ENCODE data around the gene GTPBP1.

Gene GTPBP1

DNA sequence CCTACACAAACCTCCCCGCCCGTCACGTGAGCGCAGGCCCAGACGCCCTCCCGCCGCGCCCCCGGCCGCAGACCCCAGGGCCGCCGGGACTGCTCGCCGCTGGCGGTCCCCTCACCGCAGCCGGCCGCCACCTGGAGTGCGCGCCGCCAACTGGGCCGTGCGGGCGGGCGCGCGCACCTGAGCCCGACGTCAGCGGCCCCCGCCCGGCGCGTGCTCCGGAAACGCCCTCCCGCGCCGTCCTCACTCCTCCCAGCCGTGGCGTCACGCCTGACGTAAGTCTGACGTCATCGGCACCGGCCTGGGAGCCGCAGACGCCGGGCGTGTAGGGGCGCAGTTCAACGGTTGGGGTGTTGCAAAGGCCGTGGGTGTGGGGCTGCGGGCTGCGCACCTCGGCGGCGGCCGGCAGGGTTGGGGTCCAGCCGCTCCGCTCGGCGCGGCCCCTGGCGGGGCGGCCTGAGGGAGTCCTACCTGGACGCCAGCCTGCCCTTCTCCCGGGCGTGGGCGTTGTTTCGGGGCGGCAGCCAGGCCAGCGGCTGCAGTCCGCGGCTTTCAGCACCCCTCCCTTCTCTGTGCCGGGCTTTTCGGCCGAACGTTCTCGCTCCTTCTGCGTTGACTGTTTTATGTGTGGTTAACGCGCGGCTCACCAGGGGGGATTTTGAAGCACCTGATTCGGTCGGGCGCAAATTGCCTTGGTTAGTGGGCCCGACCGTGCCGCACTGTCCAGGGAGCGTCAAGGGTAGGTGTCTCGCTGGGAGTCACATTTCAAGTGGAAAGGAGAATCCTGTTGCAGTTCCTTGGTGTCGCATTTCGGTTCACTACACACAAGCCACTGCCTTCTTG lies 4.7 kb upstream of the GTPBP1 start, which contains the start of gene JOSD1:
TSS of gene JOSD1 (minus strand) at position 155 of the 840 bp plus-strand sequence. CDS start 956 bp downstream, outside the sequence.
- DNase-seq (ENCODE audit: low read depth, low spot score), result peak; percentile 61

DNA sequence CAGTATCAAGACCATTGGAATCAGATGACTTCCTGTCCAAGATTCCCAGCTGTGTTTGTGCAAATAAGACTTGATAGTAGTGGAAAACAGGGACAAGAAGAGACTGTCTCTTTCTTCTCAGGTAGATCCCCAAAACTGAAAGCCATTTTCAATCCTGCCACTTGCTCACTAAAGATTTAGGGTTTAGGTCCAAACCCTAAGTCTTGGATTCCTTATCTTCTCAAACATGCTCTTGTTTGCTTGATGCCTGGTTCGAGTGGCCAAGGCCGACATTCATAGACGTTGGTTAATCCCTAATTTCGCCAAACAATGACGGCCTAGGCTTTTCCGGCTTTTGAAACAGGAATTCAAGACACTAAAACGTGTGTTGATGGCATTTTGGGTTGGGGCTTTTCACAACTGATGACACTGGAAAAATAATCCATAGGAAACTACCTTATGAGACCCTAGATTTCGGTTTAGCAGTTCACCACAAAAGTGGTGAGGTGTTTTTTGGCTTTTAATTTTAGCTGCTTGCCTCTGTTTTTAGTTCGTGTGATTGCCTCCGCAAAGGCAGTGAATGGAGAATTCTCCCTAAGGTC lies 1.0 kb upstream of the GTPBP1 start:
- no peak for DNase-seq (ENCODE audit: low read depth, low spot score)

DNA sequence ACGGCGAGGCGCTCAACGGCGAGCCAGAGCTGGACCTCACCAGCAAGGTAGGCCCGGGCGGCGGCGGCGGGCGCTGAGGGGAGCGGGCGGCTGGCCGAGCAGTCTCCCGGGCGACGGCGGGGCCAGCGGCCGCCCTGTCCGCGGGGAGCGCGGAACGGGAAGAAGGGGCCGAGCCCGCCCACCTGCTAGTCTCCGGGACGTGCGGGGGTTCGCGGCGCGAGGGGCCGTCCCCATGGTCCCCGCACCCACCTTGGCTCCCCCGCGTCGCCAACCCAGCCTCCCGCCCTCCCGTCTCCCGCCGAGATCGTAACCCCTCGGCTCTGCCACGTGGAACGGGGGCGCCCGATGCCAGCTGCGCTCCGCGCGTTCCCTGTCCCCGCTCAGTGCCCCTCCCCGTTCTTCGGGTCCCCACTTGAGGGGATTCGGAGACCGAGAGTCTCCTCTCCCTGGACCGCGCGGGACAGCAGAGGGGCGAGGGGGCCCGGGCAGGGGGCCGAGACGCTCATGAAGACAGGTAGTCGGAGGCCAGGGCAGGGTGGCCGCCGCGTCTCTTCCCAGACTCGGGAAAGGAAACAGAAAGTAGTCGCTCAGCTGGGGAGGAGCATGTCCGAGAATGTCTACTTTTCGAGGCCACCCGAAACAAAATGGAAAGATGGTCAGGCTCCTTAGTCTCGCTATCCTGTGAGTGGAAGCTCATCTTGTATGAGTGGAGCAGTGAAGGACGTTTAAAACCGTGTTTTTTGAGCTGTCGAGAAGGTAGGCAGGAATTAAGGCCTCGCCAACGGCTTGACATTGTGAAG lies 557 bp downstream of the GTPBP1 start:
- DNase-seq (ENCODE audit: low read depth, low spot score), result no peak

DNA sequence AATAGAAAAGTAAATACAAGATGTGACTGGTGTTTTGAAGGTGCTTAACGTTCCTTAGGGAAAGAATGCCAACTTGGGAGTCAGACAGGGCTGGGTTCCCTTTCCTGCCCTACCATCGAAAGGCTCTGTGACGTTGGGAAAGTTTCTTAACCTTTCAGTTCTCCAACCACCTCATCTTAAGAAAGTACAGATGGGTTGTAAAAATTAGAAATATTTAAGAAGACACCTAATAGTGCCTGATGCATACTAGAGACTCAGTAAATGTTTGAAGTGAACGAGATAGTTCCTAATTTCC lies 1.1 kb downstream of the GTPBP1 start:
- DNase-seq (ENCODE audit: low read depth, low spot score), result no peak

DNA sequence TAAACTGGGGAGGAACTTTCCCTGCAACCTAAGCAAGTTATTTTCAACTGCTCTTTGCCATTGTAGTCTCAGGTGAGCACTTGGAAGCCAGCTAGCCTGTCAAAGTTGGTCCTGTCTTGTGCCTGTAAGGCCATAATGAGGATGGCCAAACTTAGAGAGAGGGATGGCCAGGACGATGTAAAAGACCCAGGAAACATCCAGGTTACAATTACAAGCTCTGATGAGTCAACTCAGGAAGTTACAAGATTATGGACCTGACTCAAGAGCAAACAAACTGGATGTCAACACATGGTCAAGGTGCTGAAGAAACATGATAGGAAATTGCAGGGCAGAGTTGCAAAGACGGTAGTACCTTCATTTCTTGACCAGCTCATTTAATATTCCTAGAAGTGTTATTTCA lies 1.6 kb downstream of the GTPBP1 start:
- no peak for DNase-seq (ENCODE audit: low read depth, low spot score)

DNA sequence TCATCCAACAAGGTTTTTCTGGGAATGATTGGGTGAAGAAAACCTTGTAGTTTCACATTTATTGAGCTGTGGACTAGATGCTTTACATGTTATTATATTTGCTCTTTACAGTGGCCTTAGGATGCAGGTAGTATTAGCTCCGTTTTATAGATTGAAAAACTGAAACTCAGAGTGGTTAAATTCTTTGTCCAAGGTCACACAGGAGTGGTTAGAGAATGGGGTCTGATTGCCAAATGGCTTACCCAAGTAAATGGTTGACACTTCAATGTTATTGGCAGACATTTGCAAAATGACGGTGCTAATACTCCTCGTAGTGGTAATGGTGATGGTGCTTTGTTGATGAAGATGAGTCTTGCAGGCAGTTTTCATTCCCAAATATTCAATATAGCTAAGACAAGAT lies 2.2 kb downstream of the GTPBP1 start:
- DNase-seq (ENCODE audit: low read depth, low spot score), result no peak

DNA sequence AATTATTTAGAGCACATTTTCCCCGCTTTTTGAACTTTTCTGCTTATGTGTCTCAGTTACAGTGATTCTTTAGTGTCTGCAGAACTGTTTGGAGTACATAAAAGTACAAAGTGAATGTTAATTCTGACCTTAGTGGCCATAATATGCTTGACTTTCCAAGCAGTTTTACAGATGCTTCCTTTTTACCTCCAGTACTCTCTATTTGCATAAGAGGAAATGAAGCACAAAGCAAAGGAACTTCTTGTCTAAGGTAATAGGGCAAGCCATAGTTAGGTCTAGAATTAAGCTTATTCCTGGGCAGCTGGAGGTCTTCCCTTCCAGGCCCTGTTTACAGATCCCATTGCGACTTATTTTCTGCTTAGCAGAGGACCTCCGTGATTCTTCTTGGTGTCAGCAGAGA lies 3.6 kb downstream of the GTPBP1 start:
- no peak for DNase-seq (ENCODE audit: low read depth, low spot score)

DNA sequence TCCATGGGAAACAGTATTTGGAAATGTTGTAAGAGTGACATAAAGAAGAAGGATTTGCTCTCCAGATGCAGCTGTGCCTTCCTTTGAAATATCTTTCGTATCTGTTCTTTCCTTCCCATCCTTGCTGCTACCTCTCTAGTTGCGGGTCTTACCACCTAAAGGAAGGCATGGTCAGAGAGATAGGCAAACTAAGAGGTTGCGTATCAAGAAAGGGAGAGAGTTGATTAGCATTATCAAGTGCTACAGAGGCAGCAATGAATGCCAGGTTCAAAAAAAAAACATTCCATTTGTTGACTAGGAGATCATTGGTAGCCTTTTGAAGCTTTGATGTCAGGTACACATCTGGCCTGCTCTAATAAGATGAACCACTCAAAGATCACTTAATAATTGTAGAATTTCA lies 4.6 kb downstream of the GTPBP1 start:
- DNase-seq (ENCODE audit: low read depth, low spot score), result no peak

DNA sequence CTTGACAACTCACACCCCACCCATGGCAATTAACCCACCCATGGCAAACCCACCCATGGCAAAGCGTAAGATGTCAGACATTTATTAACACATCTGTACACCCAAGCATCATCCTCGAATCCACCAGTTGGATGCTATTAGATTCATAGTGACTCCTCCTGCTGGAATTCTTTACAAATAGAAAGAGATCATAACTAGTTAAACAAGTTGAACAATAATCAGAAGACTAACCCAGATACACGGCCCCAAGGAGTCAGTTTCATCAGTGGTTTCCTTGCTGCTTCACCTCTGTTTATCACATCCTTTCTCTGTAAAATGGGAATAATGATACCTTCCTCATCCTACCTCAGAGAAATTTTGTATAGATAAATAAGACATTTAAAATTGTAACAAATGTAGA lies 5.1 kb downstream of the GTPBP1 start:
- no peak for DNase-seq (ENCODE audit: low read depth, low spot score)

DNA sequence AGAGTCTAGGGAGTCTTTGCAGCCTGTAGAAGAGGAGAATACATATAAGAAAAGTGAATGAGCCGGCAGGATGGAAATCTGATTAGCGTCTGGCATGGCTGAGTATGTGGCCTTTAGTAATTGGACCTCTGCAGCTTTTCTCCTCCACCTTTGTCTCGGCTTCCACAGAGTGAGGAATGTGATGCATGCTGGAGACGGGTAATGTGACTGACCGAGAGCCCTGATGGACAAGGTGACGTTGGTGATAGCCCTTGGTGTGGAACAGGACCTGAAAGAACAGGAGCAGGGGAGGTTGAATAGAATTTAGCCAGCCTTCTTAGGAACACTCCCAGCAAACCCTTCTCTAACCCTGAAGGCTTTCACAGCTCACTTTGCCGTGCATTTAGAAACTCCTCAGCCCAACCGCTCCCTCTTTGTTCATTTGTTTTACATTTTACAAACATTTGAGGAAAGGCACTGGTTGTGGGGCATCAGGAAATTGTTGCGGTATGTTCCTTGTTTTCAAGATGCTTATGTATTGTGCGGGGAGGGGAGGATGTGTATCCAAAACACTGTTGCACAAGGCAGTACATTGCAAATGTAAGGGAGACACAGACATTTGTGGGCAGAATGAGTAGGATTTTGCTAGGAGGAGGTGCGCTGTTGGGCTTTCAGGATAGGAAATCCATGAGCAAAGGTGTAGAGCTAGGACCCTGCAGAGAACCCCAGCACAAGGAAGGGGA lies 6.9 kb downstream of the GTPBP1 start:
- DNase-seq (ENCODE audit: low read depth, low spot score), result no peak

DNA sequence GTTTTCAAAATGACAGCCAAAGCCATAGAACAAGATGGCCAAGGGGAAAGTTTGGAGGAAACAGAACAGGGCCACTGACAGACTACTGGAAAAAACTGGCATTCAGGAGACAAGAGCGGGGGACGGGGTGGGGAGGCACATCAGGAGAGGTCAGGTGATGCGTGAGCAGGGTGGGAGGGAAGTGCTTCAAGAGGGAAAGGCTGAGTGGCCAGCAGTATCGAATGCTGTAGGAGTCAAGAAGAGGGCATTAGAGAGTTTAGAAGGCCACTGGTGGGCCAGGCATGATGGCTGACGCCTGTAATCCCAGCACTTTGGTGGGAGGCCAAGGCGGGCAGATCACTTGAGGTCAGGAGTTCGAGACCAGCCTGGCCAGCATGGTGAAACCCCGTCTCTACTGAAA lies 8.2 kb downstream of the GTPBP1 start:
- DNase-seq (ENCODE audit: low read depth, low spot score), result no peak

DNA sequence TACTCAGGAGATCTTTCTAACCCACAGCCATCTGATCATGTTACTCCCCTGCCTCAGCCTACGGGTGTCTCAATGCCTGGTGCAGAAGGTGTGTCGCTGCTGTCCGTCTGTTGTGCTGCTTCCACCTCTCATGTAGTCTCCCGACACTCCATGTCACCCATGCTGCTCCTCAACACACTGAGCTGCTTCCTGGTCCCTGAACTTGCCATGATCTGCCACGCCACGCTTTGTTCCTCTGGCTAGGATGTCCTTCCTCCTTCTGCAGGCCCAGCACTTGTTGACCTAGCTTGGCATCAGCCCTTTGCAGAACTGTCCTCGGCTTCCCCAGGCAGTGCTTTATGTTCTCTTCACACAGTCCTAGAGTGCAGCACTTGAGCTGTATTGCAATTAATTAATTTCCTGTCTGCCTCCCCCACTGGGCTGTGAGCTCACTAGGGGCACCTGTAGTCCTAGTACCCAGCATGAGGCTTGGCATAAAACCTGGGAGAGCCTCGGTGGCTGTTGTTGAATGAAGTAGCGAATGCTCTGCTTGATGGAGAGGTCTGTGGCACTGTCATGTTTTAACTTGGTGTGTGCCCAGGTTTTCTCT lies 9.5 kb downstream of the GTPBP1 start:
- no peak for DNase-seq (ENCODE audit: low read depth, low spot score)

DNA sequence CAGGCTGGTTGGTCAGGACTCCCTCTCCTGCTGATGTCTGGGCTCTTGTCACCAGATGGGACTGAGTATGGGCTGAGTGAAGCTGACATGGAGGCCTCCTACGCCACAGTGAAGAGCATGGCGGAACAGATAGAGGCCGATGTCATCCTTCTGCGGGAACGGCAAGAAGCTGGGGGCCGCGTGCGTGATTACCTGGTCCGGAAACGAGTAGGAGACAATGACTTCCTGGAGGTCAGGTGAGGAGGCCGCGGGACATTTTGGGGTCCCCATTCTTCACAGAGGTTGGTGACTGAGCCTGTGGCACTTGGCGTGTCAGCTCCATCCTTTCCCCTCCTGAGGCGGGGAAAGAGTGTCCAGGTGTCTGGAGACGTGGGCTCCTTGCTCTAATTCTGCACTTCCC lies 10.1 kb downstream of the GTPBP1 start:
- no peak for DNase-seq (ENCODE audit: low read depth, low spot score)

DNA sequence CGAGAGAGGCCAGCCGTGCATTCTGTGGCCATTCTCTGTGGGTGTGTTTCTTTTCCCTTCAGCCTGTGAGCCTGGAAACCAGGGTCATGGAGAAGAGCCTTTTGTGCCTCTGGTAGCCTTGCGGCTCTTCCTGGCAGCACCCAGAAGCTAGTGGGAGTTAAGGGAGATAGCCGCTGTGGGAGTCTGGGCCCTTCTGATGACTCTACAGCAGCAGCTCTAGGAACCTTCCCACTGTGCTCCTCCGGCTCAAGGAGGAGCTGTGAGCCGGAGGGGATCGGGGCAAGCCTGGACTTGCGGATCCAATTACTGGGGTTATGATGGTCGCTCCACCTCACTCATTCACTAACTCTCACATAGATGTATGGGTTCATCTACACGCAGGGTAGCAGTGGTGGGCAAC lies 10.5 kb downstream of the GTPBP1 start:
- DNase-seq (ENCODE audit: low read depth, low spot score), result no peak

DNA sequence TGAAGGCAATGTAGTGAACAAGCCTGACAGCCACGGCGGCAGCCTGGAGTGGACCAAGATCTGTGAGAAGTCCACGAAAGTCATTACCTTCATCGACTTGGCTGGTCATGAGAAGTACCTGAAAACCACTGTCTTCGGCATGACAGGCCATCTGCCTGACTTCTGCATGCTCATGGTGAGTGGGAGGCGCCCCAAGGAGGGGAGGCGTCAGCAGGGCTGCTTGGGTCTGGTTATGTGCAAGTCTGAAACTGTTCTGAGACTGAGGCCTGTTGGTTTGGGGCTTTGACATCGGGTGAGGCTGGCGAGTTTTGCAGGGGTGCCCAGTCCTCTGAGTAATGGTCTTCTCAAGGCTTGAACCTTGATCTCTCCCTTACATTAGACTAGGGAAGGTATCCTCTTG lies 11.1 kb downstream of the GTPBP1 start:
- DNase-seq (ENCODE audit: low read depth, low spot score), result no peak

DNA sequence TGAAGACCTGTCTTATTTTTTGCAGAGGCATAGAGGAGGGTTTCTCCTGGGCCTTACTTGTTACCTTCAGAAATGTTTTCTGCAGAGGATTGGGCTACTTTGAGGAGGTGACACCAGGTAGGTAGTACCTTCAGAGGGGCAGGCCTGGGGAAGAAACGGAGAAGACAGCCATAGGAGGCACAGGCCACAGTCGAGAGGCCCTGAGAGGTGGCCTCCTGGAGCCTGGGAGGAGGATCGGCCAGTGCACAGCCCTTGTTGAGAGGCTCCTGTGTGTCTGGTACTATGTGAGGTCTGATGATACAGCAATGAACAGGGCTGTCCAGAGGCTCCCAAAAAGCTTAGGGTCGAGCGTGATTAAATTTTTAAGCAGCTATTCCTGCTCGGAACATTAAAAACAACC lies 11.5 kb downstream of the GTPBP1 start:
- DNase-seq (ENCODE audit: low read depth, low spot score), result no peak

DNA sequence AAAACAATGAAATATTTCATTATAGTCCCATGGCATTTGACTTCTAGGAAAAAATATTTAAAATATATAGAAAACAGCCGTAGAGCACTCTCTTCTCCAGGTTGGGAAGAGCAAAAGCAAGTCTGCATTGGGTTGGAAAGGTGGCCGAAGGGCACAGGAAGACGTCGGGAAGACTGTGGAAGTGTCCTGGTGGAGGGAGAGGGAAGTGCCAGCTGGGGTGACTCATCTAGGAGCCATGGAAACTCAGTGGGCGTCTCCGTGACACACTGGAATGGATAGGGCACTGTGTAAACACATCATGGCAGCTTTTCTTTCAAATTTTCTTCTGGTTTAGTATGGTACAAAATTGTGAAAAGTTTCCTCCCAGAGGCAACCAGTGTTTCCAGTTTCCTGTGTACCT lies 12.7 kb downstream of the GTPBP1 start:
- no peak for DNase-seq (ENCODE audit: low read depth, low spot score)

DNA sequence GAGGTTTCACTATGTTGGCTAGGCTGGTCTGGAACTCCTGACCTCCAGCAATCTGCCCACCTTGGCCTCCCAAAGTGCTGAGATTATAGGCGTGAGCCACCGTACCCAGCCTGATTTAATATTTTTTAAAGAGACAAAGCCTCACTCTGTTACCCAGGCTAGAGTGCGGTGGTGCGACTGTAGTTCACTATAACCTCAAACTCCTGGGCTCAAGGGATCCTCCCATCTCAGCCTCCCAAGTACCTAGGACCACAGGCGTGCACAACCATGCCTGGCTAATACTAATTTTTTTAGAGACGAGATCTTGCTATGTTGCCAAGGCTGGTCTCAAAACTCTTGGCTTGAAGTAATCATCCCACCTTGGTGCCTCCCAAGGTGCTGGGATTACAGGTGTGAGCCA lies 13.5 kb downstream of the GTPBP1 start:
- DNase-seq (ENCODE audit: low read depth, low spot score), result no peak

DNA sequence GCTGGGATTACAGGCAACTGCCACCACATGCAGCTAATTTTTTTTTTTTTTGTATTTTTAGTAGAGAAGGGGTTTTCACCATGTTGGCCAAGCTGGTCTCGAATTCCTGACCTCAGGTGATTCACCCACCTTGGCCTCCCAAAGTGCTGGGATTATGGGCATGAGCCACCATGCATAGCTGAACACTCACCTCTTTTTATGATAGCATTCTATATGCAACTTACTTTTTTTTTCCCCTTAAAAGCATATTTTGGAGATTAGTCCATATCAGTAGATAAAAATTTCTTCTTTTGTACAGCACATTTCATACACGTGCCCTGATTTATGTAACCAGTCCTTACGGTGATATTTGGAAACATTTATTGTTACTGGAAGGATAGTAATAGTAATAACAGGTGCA lies 14.6 kb downstream of the GTPBP1 start:
- DNase-seq (ENCODE audit: low read depth, low spot score), result no peak

DNA sequence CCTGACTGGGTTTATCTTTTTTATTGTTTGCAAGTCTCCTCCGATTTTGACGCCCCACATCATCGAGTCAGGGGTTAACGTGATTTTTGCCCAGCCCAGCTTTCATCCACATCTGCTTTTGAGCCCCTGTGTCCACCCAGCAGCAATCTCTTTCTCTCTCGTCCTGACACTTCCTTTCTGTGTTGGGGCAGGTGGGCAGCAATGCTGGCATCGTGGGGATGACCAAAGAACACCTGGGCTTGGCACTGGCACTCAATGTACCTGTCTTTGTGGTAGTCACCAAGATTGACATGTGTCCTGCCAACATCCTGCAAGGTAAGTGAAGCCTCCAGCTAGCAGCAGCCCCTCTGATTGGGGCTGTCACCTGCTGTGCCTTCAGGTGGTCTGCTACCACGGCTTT lies 15.8 kb downstream of the GTPBP1 start:
- DNase-seq (ENCODE audit: low read depth, low spot score), result no peak

DNA sequence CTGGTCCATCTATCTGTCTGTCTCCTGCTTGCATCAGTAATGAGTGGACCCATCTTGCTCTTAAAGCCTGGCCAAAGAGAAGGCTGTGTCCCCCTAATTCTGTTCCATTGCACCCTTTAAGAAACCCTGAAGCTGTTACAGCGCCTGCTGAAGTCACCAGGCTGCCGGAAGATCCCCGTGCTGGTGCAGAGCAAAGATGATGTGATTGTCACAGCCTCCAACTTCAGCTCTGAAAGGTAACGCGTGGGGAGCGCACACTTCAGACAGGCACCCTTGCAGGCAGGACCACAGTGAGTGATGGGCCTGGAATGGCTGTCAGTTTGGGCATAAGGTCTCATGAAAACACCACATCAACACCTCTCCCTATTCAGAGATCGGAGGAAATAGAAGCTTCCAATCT lies 18.4 kb downstream of the GTPBP1 start:
- DNase-seq (ENCODE audit: low read depth, low spot score), result no peak

Data from iPS DF 19.7 (cell line).